Ovary (tissue), 9 donors: Measurements from ENCODE around the gene NEDD9. TPM values are rescaled to one million over a fixed set of nuclear protein-coding genes. Genes with fewer than 3 reads are reported as not detected.

Source experiments
- DNase-seq, 5 donors: peaks; one replicate each; pipeline ENCODE4 v3.0.0-alpha.2; 2019 to 2020
- H3K27ac ChIP-seq, 2 donors: fragments of 200-600 bp; one replicate each; pipeline versions ENCODE4 v1.5.1 to v1.8.0; 2019 to 2022
- H3K27me3 ChIP-seq: fragments of 200-600 bp; one replicate; pipeline ENCODE4 v1.8.0; 2022
- H3K36me3 ChIP-seq: fragments of 200-600 bp; sonication (generic); one replicate; pipeline ENCODE4 v1.5.1; 2019
- H3K4me1 ChIP-seq: one replicate; pipeline ENCODE4 v1.8.1; 2013; ENCODE audit warnings: mild to moderate bottlenecking, moderate library complexity; ENCODE audit not compliant: insufficient read depth
- H3K4me3 ChIP-seq: fragments of 200-600 bp; sonication (generic); one replicate; pipeline ENCODE4 v1.5.1; 2017
- H3K9me3 ChIP-seq, 2 donors: fragments of 200-600 bp in 1 of 2; sonication (generic) in 1 of 2; one replicate each; pipeline versions ENCODE4 v1.5.1 to v1.8.1; 2013 to 2019; ENCODE audit warnings: mild to moderate bottlenecking in 1 of 2, moderate library complexity in 1 of 2
- CTCF ChIP-seq, 3 donors: fragments of 450-650 bp in 2 of 3; fragments of 200-600 bp in 1 of 3; IDR thresholded peaks; one replicate each; pipeline versions ENCODE4 v1.5.1 to v1.8.0; 2016 to 2022; ENCODE audit warnings: antibody characterized with exemption in 3 of 3, mild to moderate bottlenecking in 1 of 3
- EP300 ChIP-seq: sonication (generic); formaldehyde crosslinking; IDR thresholded peaks from one replicate; pipeline ENCODE4 v1.6.1; 2017; ENCODE audit warnings: antibody characterized with exemption
- POLR2A ChIP-seq: fragments of 450-650 bp; IDR thresholded peaks from one replicate; pipeline ENCODE4 v1.6.1; 2017; ENCODE audit warnings: antibody characterized with exemption, mild to moderate bottlenecking, moderate library complexity
- WGBS, 3 donors: extraction: QIAGEN DNeasy Blood & Tissue Kit in 1 of 3; methylation state at CpG; one replicate each; pipeline versions ENCODE4 v1.1.5 to v1.1.7; 2013 to 2017; 5-methylcytosine and 5-hydroxymethylcytosine counted together
- intact Hi-C, 4 donors: fragments of 100-400 bp; cut with DNase I; formaldehyde crosslinking; loops; one replicate each; pipeline versions ENCODE4 v1.11.0 to v1.15.1; 2022 to 2023
- polyA plus RNA-seq, 2 donors: library from polyadenylated mRNA; stranded (reverse); fragments of 200-250 nt in 1 of 2; fragments of 350-450 nt in 1 of 2; fragmentation: Illumina TruSeq in 1 of 2; extraction: RNeasy Lipid Tissue Mini Kit (QIAGEN cat#74804) in 1 of 2; gene quantifications; one replicate each; pipeline ENCODE4 v1.2.3, GENCODE V29; 2013 to 2014
- total RNA-seq, 7 donors: library from RNA; depleted of rRNA in 2 of 7; stranded (reverse); fragments of >200 nt in 2 of 7; fragmentation: NEBNext Ultra II Directional in 3 of 7; extraction: Animal tissue kit (Norgen Biotek cat#: 25700) in 3 of 7; gene quantifications; one replicate each; pipeline versions ENCODE4 v1.1.0 to v1.2.4, GENCODE V29; 2016 to 2023
- donor health status: DM: no; HTN: no; CAD: no; lungs with moderate emphysema.
- donor health status: DM: no; HTN: no; CAD: no.
- donor health status: Bipolar disorder and iron deficiency.
- donor health status: DM: yes; HTN: yes; CAD: no.
- donor health status: DM: no; HTN: no; CAD: no.
- donor health status: DM: yes; HTN: yes; CAD: no.

Gene NEDD9
- total and polyA plus RNA-seq, 9 donors: 5.0 to 49.4 (median 13.7) TPM

DNA sequence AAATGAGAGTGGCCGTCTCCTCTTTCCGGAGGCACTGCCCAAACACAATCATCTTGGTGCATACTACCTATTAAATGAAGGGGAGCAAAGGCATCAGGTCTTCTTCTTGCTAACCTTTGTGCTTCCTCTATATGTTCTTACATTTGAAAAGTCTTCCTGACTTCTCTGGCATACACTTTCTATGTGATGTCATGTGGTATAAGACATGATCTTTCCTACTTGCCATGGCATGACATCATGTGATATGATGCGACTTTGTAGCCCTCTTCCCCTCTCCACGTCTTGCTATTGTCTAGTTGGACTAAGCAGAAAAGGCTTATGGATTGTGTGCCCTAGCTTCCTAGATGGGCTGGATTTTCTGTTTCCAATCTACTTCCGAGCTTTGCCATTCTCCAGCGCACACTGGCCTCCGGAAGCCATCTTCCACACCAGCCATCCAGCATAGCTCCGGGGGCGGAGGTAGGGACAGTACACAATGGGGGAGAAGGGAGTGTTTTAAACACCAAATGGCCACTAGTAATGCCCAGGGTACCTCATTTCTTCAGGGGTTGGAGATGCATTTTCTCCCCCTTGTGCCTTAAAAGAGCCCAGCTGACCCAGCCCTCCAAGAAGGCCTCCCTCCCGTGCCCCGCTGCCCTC is 8.8 kb upstream of the NEDD9 start:
- Histone ChIP-seq H3K27me3 (no peaks in the 10 kb centered on the region), H3K4me3 (no peak overlapping the region), H3K9me3 (no peaks in the 10 kb centered on the region), H3K36me3 (no peaks in the 10 kb centered on the region), H3K27ac (no peak overlapping the region), H3K4me1 (peaks cover 8% of the 10 kb centered on the region)
- TF ChIP-seq EP300 (no peak), POLR2A (no peak), CTCF (IDR thresholded peaks at IDR 0.05) (no peak)
- intact Hi-C loops: loop anchor here in 3 of 4 donors (5.0 kb wide), 1 partner anchor 256 kb away; no protein-coding TSS in a partner anchor
- DNase-seq: no peak
- WGBS, 3 donors: 77 to 83% (median 81%) methylated on average over 11 of the region's 11 CpGs

GRCh38 chr6:11237956-11238355 is 5.5 kb upstream of the NEDD9 start:
- Histone ChIP-seq H3K36me3 (no peaks in the 10 kb centered on the region), H3K9me3 (no peaks in the 10 kb centered on the region), H3K4me3 (no peak overlapping the region), H3K27me3 (no peaks in the 10 kb centered on the region), H3K27ac (no peak overlapping the region), H3K4me1 (peaks cover 6% of the 10 kb centered on the region)
- DNase-seq: no peak
- 93 to 96% (median 95%) methylated on average over 4 of the region's 4 CpGs for WGBS, 3 donors
- intact Hi-C loops: no loop called here
- TF ChIP-seq EP300 (no peak), POLR2A (no peak), CTCF (IDR thresholded peaks at IDR 0.05) (no peak)

- Histone ChIP-seq H3K27me3 (no peaks in the 10 kb centered on the region), H3K9me3 (no peaks in the 10 kb centered on the region), H3K36me3 (no peaks in the 10 kb centered on the region), H3K4me1 (peaks cover 6% of the 10 kb centered on the region), H3K27ac (no peak overlapping the region), H3K4me3 (no peak overlapping the region)
- TF ChIP-seq CTCF (IDR thresholded peaks at IDR 0.05) (no peak), POLR2A (no peak), EP300 (no peak)
- WGBS, 3 donors: 90 to 95% (median 94%) methylated on average over 4 of the region's 4 CpGs
- DNase-seq: no peak
- intact Hi-C loops: no loop called here
Observed at GRCh38 chr6:11237428-11237827, 5.0 kb upstream of the NEDD9 start.

DNA sequence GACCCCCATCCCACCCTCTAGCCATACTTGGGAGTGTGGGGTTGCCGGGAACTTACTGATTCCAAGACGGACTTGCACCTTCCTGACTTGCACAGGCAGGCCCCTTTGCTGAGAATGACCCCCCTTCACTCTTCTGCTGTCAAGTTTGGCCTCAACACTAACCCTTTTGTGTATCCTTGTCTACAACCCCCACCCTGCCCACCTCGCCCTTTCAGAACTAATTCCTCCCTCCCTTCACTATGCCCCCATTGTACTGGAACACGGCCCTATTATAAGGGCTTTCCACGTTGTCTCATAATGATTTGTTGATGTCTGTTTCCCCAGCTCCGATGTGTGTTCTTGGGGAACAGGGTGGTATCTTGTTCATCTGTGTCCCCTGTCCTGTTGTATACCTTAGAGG is 4.4 kb upstream of the NEDD9 start:
- TF ChIP-seq CTCF (IDR thresholded peaks at IDR 0.05) (no peak), POLR2A (no peak), EP300 (no peak)
- Histone ChIP-seq H3K36me3 (no peaks in the 10 kb centered on the region), H3K4me3 (no peak overlapping the region), H3K4me1 (peaks cover 4% of the 10 kb centered on the region), H3K9me3 (no peaks in the 10 kb centered on the region), H3K27ac (no peak overlapping the region), H3K27me3 (no peaks in the 10 kb centered on the region)
- 84 to 85% (median 84%) methylated on average over 6 of the region's 6 CpGs for WGBS, 3 donors
- DNase-seq: no peak
- intact Hi-C loops: no loop called here
